Fibroblast of mammary gland (primary cell): ENCODE measurements around the gene NPBWR2.

Source experiments
- DNase-seq: peaks from one replicate; pipeline ENCODE4 v3.0.0-alpha.2; 2010; ENCODE audit warnings: low read depth
- H3K4me3 ChIP-seq: 2 replicates; pipeline ENCODE4 v1.5.1; 2011; ENCODE audit warnings: low read depth, mild to moderate bottlenecking, low read length, moderate library complexity; ENCODE audit not compliant: control insufficient read depth
- TF ChIP-seq, protein P1 (sequence below): conservative IDR thresholded peaks from 2 replicates; pipeline ENCODE4 v1.5.1; 2011; ENCODE audit warnings: low read depth, low read length, inconsistent platforms; ENCODE audit not compliant: control insufficient read depth, insufficient read depth

NPBWR2 gene

GRCh38 chr20:64104667-64105451, 2.5 kb downstream of the NPBWR2 start:
- no peak overlapping the region for H3K4me3 ChIP-seq
- TF ChIP-seq, protein P1, sequence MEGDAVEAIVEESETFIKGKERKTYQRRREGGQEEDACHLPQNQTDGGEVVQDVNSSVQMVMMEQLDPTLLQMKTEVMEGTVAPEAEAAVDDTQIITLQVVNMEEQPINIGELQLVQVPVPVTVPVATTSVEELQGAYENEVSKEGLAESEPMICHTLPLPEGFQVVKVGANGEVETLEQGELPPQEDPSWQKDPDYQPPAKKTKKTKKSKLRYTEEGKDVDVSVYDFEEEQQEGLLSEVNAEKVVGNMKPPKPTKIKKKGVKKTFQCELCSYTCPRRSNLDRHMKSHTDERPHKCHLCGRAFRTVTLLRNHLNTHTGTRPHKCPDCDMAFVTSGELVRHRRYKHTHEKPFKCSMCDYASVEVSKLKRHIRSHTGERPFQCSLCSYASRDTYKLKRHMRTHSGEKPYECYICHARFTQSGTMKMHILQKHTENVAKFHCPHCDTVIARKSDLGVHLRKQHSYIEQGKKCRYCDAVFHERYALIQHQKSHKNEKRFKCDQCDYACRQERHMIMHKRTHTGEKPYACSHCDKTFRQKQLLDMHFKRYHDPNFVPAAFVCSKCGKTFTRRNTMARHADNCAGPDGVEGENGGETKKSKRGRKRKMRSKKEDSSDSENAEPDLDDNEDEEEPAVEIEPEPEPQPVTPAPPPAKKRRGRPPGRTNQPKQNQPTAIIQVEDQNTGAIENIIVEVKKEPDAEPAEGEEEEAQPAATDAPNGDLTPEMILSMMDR = no peak
- DNase-seq = no peak

DNA sequence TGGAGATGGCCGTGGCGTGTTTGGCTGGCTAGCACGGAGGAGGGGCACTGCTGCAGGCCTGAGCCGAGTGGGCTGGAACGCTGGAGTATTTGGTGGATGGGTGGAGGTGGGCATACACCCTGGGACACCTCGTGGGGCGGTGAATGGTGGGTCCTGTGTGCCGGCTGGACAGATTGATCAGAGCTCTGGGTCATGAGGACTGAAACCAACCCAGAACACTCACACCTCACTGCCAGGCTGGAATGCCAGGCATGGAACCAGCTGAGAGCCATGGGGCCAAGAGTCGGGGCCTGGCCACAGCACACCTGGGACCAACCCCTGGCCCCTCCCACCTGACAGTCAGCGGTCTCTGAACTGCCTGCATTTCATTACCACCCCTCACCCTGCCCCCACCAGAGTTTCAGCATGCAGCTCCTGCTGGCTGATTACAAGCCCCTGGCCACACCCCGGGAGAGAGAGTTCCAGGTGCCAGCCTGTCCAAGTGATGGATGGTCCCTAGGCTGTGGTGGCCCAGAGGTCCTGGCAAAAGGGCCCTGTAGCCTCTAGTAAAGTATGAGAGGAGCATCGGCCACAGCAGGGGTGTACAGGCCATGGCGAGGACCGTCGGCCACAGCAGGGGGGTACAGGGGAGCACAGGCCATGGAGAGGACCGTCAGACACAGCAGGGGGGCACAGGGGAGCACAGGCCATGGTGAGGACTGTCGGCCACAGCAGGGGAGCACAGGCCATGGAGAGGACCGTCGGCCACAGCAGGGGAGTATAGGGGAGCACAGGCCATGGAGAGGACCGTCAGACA, 3.3 kb downstream of the NPBWR2 start:
- DNase-seq = no peak
- TF ChIP-seq, protein P1 = no peak
- no peak overlapping the region for H3K4me3 ChIP-seq

- no peak overlapping the region for H3K4me3 ChIP-seq
- no peak for DNase-seq
- TF ChIP-seq, protein P1 = no peak
Observed at GRCh38 chr20:64102647-64103354, 4.6 kb downstream of the NPBWR2 start.

GRCh38 chr20:64101731-64102621, 5.4 kb downstream of the NPBWR2 start:
- TF ChIP-seq, protein P1 = no peak
- no peak overlapping the region for H3K4me3 ChIP-seq
- no peak for DNase-seq

DNA sequence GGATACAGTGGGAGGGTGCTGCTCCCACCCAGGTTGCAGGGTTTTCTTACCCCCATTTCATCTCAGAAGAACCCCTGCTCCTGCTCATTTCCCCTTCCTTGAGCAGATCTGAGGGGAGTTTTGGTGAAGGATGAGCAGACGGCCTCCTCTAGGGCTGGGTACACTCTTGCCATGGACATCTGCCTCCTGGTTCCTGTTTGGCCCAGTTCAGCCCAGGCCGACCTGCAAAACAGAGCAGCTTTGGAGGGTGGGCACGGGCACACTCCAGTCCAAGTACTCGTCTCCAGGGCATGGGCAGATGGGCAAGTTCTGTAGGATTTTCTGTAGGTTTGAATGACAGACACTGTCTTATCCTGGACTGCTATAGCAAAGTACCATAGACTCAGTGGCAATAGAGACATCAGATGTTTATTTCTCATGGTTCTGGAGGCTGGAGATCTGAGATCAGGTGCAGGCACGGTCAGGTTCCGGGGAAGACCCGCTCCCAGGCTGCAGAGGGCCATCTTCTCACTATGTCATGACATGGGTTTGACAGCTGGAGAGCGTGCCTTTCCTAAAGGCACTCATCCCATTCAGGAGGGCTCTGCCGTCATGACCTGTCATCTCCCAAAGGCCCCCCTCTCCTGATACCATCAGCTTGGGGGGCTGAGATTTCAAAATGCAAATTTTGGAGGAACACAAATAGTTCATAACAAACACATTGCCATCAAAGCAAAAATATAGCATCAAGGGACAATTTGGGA, 6.2 kb downstream of the NPBWR2 start:
- TF ChIP-seq, protein P1 = no peak
- no peak for DNase-seq
- no peak overlapping the region for H3K4me3 ChIP-seq
